Lung (tissue), 12 donors: ENCODE data around the gene PKLR. TPM values are rescaled to one million over a fixed set of nuclear protein-coding genes. Genes with fewer than 3 reads are reported as not detected.

ENCODE experiments used
- ATAC-seq: fragments of 200-7000 bp; cut with Tn5 transposase; one replicate; pipeline ENCODE4 v1.9.1; 2020; ENCODE audit warnings: moderate number of reproducible peaks; ENCODE audit not compliant: insufficient read depth, low FRiP score
- DNase-seq, 3 donors: peaks; one replicate each; pipeline ENCODE4 v3.0.0-alpha.2; 2013 to 2017
- H3K27ac ChIP-seq, 2 donors: one replicate each; pipeline ENCODE4 v1.5.1; 2013; ENCODE audit warnings: mild to moderate bottlenecking in 2 of 2, moderate library complexity in 2 of 2, control low read depth in 1 of 2, inconsistent platforms in 1 of 2, low read depth in 1 of 2, low read length in 1 of 2
- H3K27me3 ChIP-seq, 3 donors: one replicate each; pipeline ENCODE4 v1.5.1; 2013; ENCODE audit warnings: low read length in 2 of 3; ENCODE audit not compliant: control insufficient read depth in 3 of 3, insufficient read depth in 3 of 3
- H3K36me3 ChIP-seq, 4 donors: one replicate each; pipeline ENCODE4 v1.5.1; 2013; ENCODE audit warnings: low read length in 4 of 4, mild to moderate bottlenecking in 1 of 4, moderate library complexity in 1 of 4; ENCODE audit not compliant: control insufficient read depth in 4 of 4, insufficient read depth in 4 of 4
- H3K4me1 ChIP-seq, 5 donors: one replicate each; pipeline ENCODE4 v1.5.1; 2013; ENCODE audit warnings: low read length in 5 of 5, mild to moderate bottlenecking in 2 of 5, moderate library complexity in 1 of 5; ENCODE audit not compliant: control insufficient read depth in 5 of 5, insufficient read depth in 5 of 5
- H3K4me3 ChIP-seq: one replicate; pipeline ENCODE4 v1.5.1; 2013; ENCODE audit warnings: mild to moderate bottlenecking, control low read depth, moderate library complexity
- H3K9ac ChIP-seq, 2 donors: one replicate each; pipeline ENCODE4 v1.5.1; 2013; ENCODE audit warnings: low read length in 2 of 2, control low read depth in 1 of 2; ENCODE audit not compliant: insufficient read depth in 1 of 2
- H3K9me3 ChIP-seq, 4 donors: one replicate each; pipeline ENCODE4 v1.5.1; 2013; ENCODE audit warnings: low read length in 3 of 4, mild to moderate bottlenecking in 1 of 4, moderate library complexity in 1 of 4; ENCODE audit not compliant: control insufficient read depth in 4 of 4, insufficient read depth in 3 of 4
- WGBS, 2 donors: extraction: QIAGEN DNeasy Blood & Tissue Kit; methylation state at CpG; one replicate each; pipeline ENCODE4 v1.1.7; 2013; 5-methylcytosine and 5-hydroxymethylcytosine counted together
- polyA plus RNA-seq, 2 donors: library from polyadenylated mRNA; stranded (reverse); fragments of 200-250 nt; gene quantifications; one replicate each; pipeline ENCODE4 v1.2.1, GENCODE V29; 2013
- total RNA-seq, 2 donors: library from RNA; depleted of rRNA in 1 of 2; stranded (reverse); fragments of >200 nt in 1 of 2; gene quantifications; one replicate each; pipeline ENCODE4 v1.2.1, GENCODE V29; 2014 to 2021
- TF ChIP-seq, protein P1 (sequence below): IDR thresholded peaks from 2 replicates; pipeline ENCODE4 v1.5.1; 2012; ENCODE audit warnings: mild to moderate bottlenecking; ENCODE audit errors: control extremely low read depth, extremely low read depth
- donor health status: control.
- donor health status: control.
- donor health status: Bipolar disorder and iron deficiency.
- donor health status: healthy.
- donor health status: DM: yes; HTN: yes; CAD: no.

Gene PKLR
- total and polyA plus RNA-seq, 4 donors: 0.02 to 0.09 TPM; not detected in 2

DNA sequence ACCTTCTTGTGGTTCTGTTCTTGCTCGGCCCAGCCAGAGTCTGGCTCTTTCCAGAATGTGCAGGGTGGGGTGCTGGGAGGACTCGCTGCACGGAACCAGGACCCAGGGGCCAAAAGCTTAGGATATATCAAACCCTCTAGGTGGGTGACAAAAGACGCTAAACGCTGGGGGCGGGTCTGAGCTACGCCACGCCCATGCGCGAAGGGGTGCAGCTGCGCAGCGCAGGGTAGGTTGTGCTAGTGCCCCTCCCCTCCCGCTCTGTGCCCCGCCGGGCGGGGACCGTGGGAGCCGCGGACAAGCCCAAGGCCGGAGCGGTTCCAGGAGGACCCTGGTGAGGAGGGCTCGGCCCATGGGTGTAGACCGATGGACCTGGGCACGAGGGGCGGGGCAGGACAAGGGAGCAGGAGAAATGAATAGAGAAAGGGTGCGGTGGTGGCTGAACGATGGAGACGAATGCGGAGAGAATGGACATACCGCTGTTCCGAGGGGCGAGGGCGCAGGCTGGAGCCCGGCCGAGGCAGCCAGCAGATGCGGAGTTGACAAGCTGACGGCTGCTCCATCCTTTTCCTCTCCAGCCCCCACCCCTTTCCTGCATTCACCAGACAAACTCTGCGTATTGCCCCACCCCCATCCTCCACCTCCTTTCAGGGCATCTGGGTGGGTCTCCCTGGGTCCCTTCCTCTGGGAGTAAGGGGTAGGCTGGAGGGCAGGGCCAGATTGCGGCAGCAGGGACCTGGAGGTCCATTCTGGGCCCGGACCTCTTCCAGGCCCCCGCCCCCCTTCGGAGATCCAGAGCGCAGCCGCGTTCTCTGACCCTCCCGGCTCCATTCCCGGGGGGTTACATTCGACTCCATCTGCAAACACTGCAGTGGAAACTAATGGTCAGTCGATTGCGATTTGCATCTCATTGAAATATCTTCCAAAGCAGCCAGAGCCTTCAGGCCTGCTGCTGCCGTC, 19.7 kb upstream of the PKLR start, which contains the start of gene RUSC1:
Gene RUSC1 (plus strand): TSS at position 234 of the 957 bp plus-strand sequence. CDS start 880 bp downstream, outside the sequence.
- H3K4me3 ChIP-seq: peak within 1 kb of the TSS; percentile 1
- DNase-seq: peak; percentile 84 to 86 (median 85)
- H3K4me1 ChIP-seq: peaks cover 0 to 39% (median 17%) of the 10 kb centered on the region in 5 donors
- H3K27me3 ChIP-seq: no peaks in the 10 kb centered on the region
- peak within 1 kb of the TSS in 1 of 2 donors; percentile 62 for H3K9ac ChIP-seq
- H3K27ac ChIP-seq: peak within 1 kb of the TSS; percentile 47 to 55
- WGBS, 2 donors: 17 to 24% methylated on average over 49 to 51 of the region's 51 CpGs
- no peak for ATAC-seq
- peaks cover 2 to 15% (median 12%) of the 10 kb centered on the region in 4 donors for H3K36me3 ChIP-seq
- TF ChIP-seq, protein P1, sequence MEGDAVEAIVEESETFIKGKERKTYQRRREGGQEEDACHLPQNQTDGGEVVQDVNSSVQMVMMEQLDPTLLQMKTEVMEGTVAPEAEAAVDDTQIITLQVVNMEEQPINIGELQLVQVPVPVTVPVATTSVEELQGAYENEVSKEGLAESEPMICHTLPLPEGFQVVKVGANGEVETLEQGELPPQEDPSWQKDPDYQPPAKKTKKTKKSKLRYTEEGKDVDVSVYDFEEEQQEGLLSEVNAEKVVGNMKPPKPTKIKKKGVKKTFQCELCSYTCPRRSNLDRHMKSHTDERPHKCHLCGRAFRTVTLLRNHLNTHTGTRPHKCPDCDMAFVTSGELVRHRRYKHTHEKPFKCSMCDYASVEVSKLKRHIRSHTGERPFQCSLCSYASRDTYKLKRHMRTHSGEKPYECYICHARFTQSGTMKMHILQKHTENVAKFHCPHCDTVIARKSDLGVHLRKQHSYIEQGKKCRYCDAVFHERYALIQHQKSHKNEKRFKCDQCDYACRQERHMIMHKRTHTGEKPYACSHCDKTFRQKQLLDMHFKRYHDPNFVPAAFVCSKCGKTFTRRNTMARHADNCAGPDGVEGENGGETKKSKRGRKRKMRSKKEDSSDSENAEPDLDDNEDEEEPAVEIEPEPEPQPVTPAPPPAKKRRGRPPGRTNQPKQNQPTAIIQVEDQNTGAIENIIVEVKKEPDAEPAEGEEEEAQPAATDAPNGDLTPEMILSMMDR: no peak
- H3K9me3 ChIP-seq: no peaks in the 10 kb centered on the region

DNA sequence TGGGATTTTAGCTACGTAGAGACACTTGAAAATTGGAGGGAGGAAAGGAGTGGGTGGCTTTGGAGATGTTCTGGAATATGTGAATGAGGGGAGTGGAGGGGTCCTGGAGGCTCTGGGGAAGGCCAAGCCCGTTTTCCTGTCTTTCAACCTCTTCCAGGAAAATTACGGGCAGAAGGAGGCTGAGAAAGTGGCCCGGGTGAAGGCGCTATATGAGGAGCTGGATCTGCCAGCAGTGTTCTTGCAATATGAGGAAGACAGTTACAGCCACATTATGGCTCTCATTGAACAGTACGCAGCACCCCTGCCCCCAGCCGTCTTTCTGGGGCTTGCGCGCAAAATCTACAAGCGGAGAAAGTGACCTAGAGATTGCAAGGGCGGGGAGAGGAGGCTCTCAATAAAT, 19.0 kb upstream of the PKLR start:
- ATAC-seq: no peak
- peak in 2 of 3 donors; percentile 46 to 49 for DNase-seq
- TF ChIP-seq, protein P1: no peak
- 23 to 47% methylated on average over 11 of the region's 11 CpGs for WGBS, 2 donors
- H3K9ac ChIP-seq: peak overlapping the region in 1 of 2 donors; percentile 62
- H3K9me3 ChIP-seq: no peaks in the 10 kb centered on the region
- H3K27ac ChIP-seq: peak overlapping the region in 1 of 2 donors; percentile 37
- no peak overlapping the region for H3K4me3 ChIP-seq
- H3K36me3 ChIP-seq: peaks cover 2 to 15% (median 12%) of the 10 kb centered on the region in 4 donors
- H3K27me3 ChIP-seq: no peaks in the 10 kb centered on the region
- H3K4me1 ChIP-seq: peaks cover 0 to 32% (median 12%) of the 10 kb centered on the region in 5 donors

DNA sequence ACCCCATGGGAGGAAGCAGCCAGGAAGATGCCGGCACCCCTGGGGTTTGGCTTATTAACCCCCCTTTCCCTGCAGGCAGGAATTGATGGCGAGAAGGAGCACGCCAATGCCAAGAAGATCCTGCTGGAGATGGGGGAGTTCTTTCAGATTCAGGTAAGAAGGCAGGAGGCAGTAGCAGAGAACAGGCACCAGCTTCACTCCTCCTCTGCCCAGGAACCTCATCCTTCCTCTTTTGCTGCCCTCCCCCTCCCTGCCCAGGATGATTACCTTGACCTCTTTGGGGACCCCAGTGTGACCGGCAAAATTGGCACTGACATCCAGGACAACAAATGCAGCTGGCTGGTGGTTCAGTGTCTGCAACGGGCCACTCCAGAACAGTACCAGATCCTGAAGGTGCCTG, 18.3 kb upstream of the PKLR start:
- Histone ChIP-seq H3K4me1 (peaks cover 0 to 30% (median 12%) of the 10 kb centered on the region in 5 donors), H3K4me3 (no peak overlapping the region), H3K9me3 (no peaks in the 10 kb centered on the region), H3K9ac (no peak overlapping the region), H3K27me3 (no peaks in the 10 kb centered on the region), H3K27ac (no peak overlapping the region), H3K36me3 (peaks cover 2 to 17% (median 12%) of the 10 kb centered on the region in 4 donors)
- 83 to 84% methylated on average over 5 of the region's 5 CpGs for WGBS, 2 donors
- no peak for ATAC-seq
- DNase-seq: no peak
- TF ChIP-seq, protein P1: no peak
